ENCODE data around the gene DDX49. TPM values are rescaled to one million over a fixed set of nuclear protein-coding genes. Genes with fewer than 3 reads are reported as not detected.
"Not testable (repeated sequence)": the region's sequence is repeated elsewhere in the genome, so short reads cannot be mapped to it uniquely, and the experiment has no call there.

The DDX49 gene
- total and polyA plus RNA-seq, 2 donors from 2014 or later, result 39.5 to 40.6 TPM

DNA sequence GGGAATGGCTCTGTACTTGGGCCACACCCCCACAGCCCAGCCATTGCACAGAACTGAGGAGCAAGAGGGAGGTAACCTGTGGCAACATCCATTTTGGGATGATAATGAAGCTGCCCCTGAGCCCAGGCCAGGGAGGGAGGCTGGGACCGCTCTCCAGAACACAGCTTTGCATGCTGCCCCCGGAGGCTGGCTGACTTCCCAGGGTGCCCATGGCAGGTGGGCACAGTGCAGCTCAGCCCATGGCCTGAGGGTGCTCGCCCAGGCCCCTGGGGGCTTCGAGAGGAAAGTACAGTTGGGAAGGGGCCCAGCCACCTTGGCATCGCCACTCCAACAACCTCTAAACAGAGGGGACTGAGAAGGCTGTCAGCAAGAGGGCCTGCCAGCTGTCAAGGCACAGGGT is 6.0 kb upstream of the DDX49 start:
- Histone ChIP-seq H3K4me1 (ENCODE audit: control insufficient read depth in 2 of 3, insufficient read depth in 2 of 3, low read depth in 1 of 3, low read length in 3 of 3) (peaks cover 0 to 2% (median 0%) of the 10 kb centered on the region in 3 donors), H3K36me3 (ENCODE audit: control insufficient read depth in 2 of 3, insufficient read depth in 3 of 3, low read length in 3 of 3) (peaks cover 0 to 4% (median 0%) of the 10 kb centered on the region in 3 donors), H3K27ac (ENCODE audit: low read depth in 2 of 2, low read length in 2 of 2) (no peak overlapping the region), H3K9ac (ENCODE audit: low read length in 3 of 3) (no peak overlapping the region), H3K27me3 (ENCODE audit: control insufficient read depth, insufficient read depth, low read length) (no peaks in the 10 kb centered on the region), H3K9me3 (ENCODE audit: control insufficient read depth in 2 of 3, insufficient read depth in 1 of 3, low read length in 3 of 3) (no peaks in the 10 kb centered on the region), H3K4me3 (ENCODE audit: low read length in 3 of 3) (no peak overlapping the region)
- intact Hi-C loops (cut with DNase I), result no loop called here
- DNase-seq (no peak), FAIRE-seq (no peak)
- TF ChIP-seq, protein P1, sequence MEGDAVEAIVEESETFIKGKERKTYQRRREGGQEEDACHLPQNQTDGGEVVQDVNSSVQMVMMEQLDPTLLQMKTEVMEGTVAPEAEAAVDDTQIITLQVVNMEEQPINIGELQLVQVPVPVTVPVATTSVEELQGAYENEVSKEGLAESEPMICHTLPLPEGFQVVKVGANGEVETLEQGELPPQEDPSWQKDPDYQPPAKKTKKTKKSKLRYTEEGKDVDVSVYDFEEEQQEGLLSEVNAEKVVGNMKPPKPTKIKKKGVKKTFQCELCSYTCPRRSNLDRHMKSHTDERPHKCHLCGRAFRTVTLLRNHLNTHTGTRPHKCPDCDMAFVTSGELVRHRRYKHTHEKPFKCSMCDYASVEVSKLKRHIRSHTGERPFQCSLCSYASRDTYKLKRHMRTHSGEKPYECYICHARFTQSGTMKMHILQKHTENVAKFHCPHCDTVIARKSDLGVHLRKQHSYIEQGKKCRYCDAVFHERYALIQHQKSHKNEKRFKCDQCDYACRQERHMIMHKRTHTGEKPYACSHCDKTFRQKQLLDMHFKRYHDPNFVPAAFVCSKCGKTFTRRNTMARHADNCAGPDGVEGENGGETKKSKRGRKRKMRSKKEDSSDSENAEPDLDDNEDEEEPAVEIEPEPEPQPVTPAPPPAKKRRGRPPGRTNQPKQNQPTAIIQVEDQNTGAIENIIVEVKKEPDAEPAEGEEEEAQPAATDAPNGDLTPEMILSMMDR (IDR thresholded peaks at IDR 0.05; ENCODE audit: borderline replicate concordance, extremely low read depth, insufficient read depth), result no peak

DNA sequence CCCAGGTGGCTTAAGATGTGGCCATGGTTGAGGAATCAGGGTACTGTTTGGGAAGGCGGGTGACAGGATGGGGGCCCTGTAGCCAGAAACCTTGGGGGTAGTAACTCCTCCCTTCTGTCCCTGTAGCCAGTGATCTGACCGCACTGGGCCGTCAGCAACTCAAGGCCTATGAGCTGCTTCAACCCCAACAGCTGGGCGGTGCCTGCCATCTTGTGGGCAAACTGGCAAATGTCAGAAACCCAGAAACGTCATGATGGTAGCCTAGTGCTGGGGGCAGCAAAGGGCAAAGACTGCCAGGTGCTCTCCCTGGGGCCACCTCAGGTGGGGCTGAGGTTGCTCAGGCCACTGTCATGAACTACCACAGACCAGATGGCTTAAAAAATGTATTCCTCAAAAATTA is 3.9 kb upstream of the DDX49 start:
- no peak overlapping the region for H3K9ac ChIP-seq (ENCODE audit: low read length in 3 of 3)
- H3K4me1 ChIP-seq (ENCODE audit: control insufficient read depth in 2 of 3, insufficient read depth in 2 of 3, low read depth in 1 of 3, low read length in 3 of 3), result peaks cover 3 to 12% (median 6%) of the 10 kb centered on the region in 3 donors
- H3K27me3 ChIP-seq (ENCODE audit: control insufficient read depth, insufficient read depth, low read length), result no peaks in the 10 kb centered on the region
- no peaks in the 10 kb centered on the region for H3K9me3 ChIP-seq (ENCODE audit: control insufficient read depth in 2 of 3, insufficient read depth in 1 of 3, low read length in 3 of 3)
- DNase-seq (peak in 4 of 5 donors; percentile 56 to 70 (median 62)), FAIRE-seq (no peak)
- TF ChIP-seq, protein P1 (IDR thresholded peaks at IDR 0.05; ENCODE audit: borderline replicate concordance, extremely low read depth, insufficient read depth), result peak; percentile 30
- intact Hi-C loops (cut with DNase I), result no loop called here
- peaks cover 0 to 4% (median 0%) of the 10 kb centered on the region in 3 donors for H3K36me3 ChIP-seq (ENCODE audit: control insufficient read depth in 2 of 3, insufficient read depth in 3 of 3, low read length in 3 of 3)
- H3K4me3 ChIP-seq (ENCODE audit: low read length in 3 of 3), result no peak overlapping the region
- H3K27ac ChIP-seq (ENCODE audit: low read depth in 2 of 2, low read length in 2 of 2), result no peak overlapping the region

DNA sequence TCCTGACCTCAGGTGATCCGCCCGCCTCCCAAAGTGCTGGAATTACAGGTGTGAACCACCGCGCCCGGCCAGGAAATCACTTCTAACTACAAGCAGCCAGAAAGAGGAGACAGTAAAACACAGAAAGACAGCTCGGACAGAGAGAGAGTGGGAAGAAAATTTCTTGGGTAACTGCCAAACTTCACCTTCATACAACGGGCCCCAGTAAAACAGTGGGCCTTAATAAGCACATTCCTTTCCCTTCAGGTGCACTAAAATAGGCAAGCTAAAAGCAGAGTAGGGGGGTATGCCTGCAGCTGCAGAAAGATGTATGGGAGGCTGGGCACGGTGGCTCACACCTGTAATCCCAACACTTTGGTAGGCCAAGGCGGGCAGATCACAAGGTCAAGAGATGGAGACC is 1.9 kb upstream of the DDX49 start:
- H3K27me3 ChIP-seq (ENCODE audit: control insufficient read depth, insufficient read depth, low read length); H3K27ac ChIP-seq (ENCODE audit: low read depth in 2 of 2, low read length in 2 of 2); intact Hi-C loops (cut with DNase I); FAIRE-seq; H3K4me3 ChIP-seq (ENCODE audit: low read length in 3 of 3); DNase-seq; H3K36me3 ChIP-seq (ENCODE audit: control insufficient read depth in 2 of 3, insufficient read depth in 3 of 3, low read length in 3 of 3); H3K9me3 ChIP-seq (ENCODE audit: control insufficient read depth in 2 of 3, insufficient read depth in 1 of 3, low read length in 3 of 3); H3K9ac ChIP-seq (ENCODE audit: low read length in 3 of 3): not testable (repeated sequence)
- H3K4me1 ChIP-seq (ENCODE audit: control insufficient read depth in 2 of 3, insufficient read depth in 2 of 3, low read depth in 1 of 3, low read length in 3 of 3), result peaks cover 3 to 16% (median 7%) of the 10 kb centered on the region in 3 donors

DNA sequence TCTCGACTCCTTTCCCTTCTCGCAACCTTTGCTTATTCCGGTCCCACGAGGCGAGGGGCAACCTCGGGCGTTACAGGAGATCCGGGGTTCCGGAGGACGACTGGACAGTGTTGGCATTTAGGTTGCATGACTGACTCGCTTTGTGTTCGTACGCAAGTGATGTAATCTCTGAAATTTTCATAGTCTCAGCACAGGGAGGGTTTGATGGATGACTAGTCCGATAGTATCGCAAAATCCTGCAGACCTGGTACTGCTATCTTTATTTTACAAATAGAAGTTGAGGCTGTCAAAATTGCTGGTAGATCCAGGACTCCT is 342 bp downstream of the DDX49 start:
- H3K9ac ChIP-seq (ENCODE audit: low read length in 3 of 3), result peak overlapping the region; percentile 71 to 94 (median 91)
- intact Hi-C loops (cut with DNase I), result no loop called here
- H3K4me3 ChIP-seq (ENCODE audit: low read length in 3 of 3), result peak overlapping the region; percentile 83 to 98 (median 95)
- no peak for FAIRE-seq
- DNase-seq, result no peak
- TF ChIP-seq, protein P1 (IDR thresholded peaks at IDR 0.05; ENCODE audit: borderline replicate concordance, extremely low read depth, insufficient read depth), result no peak
- peaks cover 3 to 16% (median 7%) of the 10 kb centered on the region in 3 donors for H3K4me1 ChIP-seq (ENCODE audit: control insufficient read depth in 2 of 3, insufficient read depth in 2 of 3, low read depth in 1 of 3, low read length in 3 of 3)
- no peaks in the 10 kb centered on the region for H3K27me3 ChIP-seq (ENCODE audit: control insufficient read depth, insufficient read depth, low read length)
- no peaks in the 10 kb centered on the region for H3K9me3 ChIP-seq (ENCODE audit: control insufficient read depth in 2 of 3, insufficient read depth in 1 of 3, low read length in 3 of 3)
- H3K36me3 ChIP-seq (ENCODE audit: control insufficient read depth in 2 of 3, insufficient read depth in 3 of 3, low read length in 3 of 3), result peaks cover 0 to 19% (median 19%) of the 10 kb centered on the region in 3 donors
- peak overlapping the region; percentile 14 to 20 for H3K27ac ChIP-seq (ENCODE audit: low read depth in 2 of 2, low read length in 2 of 2)
